Measurements from ENCODE around the gene TIAM2.
"Not testable (repeated sequence)": the region's sequence is repeated elsewhere in the genome, so short reads cannot be mapped to it uniquely, and the experiment has no call there.

The TIAM2 gene

DNA sequence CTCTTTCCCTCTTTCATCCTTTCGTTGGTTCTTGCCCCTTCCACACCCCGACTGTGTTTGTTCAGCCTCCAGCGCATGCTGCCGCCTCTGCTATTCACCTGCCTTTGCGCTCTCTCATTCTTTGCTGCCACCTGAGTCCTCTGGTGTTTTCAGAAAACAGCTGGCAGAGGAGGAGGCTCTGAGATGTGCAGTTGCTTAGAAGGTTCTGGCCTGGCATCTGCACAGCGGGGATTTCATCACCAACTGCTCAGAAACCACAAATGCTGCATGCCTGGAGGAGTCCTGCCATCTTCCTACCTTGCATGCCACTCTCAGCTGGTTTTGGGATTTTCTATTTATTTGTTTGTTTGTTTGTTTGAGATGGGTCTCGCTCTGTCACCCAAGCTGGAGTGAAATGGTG lies 229.5 kb downstream of the TIAM2 start:
- H3K4me3 ChIP-seq (ENCODE audit: low read depth in 1 of 2, low read length in 1 of 2) = peak overlapping the region; percentile 19 to 59
- no peaks in the 10 kb centered on the region for H3K36me3 ChIP-seq
- H3K9me3 ChIP-seq = no peaks in the 10 kb centered on the region
- H3K27me3 ChIP-seq = no peaks in the 10 kb centered on the region
- H3K4me1 ChIP-seq (ENCODE audit: control insufficient read depth in 1 of 2, insufficient read depth in 1 of 2, low read depth in 1 of 2, low read length in 1 of 2) = peaks cover 57 to 58% of the 10 kb centered on the region in 2 experiments
- TF ChIP-seq, protein P1, sequence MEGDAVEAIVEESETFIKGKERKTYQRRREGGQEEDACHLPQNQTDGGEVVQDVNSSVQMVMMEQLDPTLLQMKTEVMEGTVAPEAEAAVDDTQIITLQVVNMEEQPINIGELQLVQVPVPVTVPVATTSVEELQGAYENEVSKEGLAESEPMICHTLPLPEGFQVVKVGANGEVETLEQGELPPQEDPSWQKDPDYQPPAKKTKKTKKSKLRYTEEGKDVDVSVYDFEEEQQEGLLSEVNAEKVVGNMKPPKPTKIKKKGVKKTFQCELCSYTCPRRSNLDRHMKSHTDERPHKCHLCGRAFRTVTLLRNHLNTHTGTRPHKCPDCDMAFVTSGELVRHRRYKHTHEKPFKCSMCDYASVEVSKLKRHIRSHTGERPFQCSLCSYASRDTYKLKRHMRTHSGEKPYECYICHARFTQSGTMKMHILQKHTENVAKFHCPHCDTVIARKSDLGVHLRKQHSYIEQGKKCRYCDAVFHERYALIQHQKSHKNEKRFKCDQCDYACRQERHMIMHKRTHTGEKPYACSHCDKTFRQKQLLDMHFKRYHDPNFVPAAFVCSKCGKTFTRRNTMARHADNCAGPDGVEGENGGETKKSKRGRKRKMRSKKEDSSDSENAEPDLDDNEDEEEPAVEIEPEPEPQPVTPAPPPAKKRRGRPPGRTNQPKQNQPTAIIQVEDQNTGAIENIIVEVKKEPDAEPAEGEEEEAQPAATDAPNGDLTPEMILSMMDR (IDR thresholded peaks at IDR 0.05) = no peak
- H3K27ac ChIP-seq = peak overlapping the region; percentile 95

DNA sequence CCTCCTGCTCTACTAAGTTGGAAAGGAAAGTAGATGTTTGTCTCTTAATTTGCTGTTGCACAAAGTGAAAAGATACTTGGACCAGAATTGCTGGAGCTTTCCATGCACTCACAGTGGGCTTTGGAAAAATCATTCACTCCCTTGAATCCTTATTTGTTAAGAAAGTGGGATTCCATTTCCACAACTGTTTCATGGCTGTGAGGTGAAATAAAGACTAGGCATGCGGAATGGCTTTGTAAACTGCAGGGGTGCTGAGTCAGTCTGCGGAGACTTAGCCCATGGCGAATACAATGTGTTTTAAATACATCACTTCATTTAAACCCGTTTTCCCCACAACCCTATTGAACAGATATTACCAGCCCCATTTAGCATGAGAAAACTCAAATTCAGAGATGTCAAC lies 231.9 kb downstream of the TIAM2 start:
- no peaks in the 10 kb centered on the region for H3K27me3 ChIP-seq
- H3K9me3 ChIP-seq = no peaks in the 10 kb centered on the region
- H3K4me1 ChIP-seq (ENCODE audit: control insufficient read depth in 1 of 2, insufficient read depth in 1 of 2, low read depth in 1 of 2, low read length in 1 of 2) = peaks cover 34% of the 10 kb centered on the region in 2 experiments
- H3K36me3 ChIP-seq = no peaks in the 10 kb centered on the region
- TF ChIP-seq, protein P1 (IDR thresholded peaks at IDR 0.05) = no peak
- no peak overlapping the region for H3K4me3 ChIP-seq (ENCODE audit: low read depth in 1 of 2, low read length in 1 of 2)
- no peak overlapping the region for H3K27ac ChIP-seq

DNA sequence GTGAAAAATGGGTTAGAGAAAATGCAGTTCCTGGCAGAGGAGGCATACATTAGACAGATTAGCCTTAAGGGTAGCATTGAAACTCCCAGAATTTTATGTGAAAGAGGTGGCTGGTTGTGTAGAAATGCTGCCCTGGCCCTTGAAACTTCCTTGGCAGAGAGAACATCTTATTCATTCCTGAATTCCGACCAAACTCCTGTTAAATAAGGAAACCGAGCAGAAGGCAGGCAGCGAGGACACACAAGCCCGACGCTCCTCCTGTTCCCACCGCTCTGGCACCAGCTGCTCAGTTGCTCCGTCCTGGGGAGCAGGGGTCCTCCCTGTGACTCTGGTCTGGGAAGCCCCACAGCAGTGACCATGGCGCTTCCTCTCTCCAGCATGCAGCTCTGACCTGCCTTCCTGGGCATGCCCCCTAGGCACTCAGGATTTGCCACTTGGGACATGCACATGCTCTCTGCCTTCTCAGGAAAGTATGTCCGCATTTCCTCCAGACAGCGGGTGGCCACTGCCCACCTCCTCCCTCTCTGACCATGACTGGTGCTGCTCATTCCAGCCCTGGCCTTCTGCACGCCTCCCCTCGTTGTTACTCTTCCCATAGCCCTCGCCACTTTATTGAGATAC lies 233.5 kb downstream of the TIAM2 start:
- no peak overlapping the region for H3K4me3 ChIP-seq (ENCODE audit: low read depth in 1 of 2, low read length in 1 of 2)
- H3K4me1 ChIP-seq (ENCODE audit: control insufficient read depth in 1 of 2, insufficient read depth in 1 of 2, low read depth in 1 of 2, low read length in 1 of 2) = peaks cover 18% of the 10 kb centered on the region in 2 experiments
- TF ChIP-seq, protein P1 (IDR thresholded peaks at IDR 0.05) = no peak
- no peaks in the 10 kb centered on the region for H3K9me3 ChIP-seq
- H3K36me3 ChIP-seq = no peaks in the 10 kb centered on the region
- no peaks in the 10 kb centered on the region for H3K27me3 ChIP-seq
- H3K27ac ChIP-seq = no peak overlapping the region

DNA sequence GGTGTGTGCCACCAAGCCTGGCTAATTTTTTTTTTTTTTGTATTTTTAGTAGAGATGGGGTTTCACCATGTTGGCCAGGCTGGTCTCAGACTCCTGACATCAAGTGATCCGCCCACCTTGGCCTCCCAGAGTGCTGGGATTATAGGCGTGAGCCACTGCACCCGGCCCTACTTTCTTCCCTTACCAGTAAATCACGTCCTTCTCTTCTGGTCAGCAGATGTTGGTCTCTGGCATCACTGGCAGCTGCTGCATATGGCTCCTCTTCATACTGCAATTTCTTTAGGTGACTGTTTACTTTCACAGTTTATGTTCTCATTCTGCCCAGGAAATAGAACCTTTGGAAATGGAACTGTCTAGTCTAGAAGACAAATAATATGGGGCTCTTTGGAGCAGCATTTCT lies 235.9 kb downstream of the TIAM2 start:
- H3K4me1 ChIP-seq (ENCODE audit: control insufficient read depth in 1 of 2, insufficient read depth in 1 of 2, low read depth in 1 of 2, low read length in 1 of 2) = not testable (repeated sequence)

DNA sequence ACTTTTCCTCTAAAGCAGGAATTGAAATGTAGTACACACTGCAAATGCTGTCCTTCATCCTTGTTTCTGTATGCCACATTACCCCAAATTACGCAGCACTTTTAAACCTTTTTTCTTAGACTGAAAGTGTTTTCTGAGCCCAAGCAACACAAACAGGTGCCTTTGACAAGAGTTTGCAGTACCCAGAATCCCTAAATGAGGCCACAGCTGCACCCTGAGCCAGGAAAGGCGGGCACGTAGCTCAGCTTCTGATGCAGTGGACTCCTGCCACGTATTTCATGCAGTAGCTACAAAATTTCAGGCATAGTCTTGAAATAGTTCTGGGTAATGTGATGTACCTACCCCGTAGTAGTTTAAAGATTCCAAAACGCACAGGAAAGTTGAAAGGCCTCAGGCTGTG lies 237.7 kb downstream of the TIAM2 start:
- Histone ChIP-seq H3K4me1 (ENCODE audit: control insufficient read depth in 1 of 2, insufficient read depth in 1 of 2, low read depth in 1 of 2, low read length in 1 of 2) (no peaks in the 10 kb centered on the region), H3K27ac (no peak overlapping the region), H3K36me3 (no peaks in the 10 kb centered on the region), H3K27me3 (no peaks in the 10 kb centered on the region), H3K4me3 (ENCODE audit: low read depth in 1 of 2, low read length in 1 of 2) (no peak overlapping the region), H3K9me3 (no peaks in the 10 kb centered on the region)
- TF ChIP-seq, protein P1 (IDR thresholded peaks at IDR 0.05) = no peak

More for the DNA sequence above, 235.9 kb downstream of the TIAM2 start:
- not testable (repeated sequence) for H3K27ac ChIP-seq; H3K27me3 ChIP-seq; H3K4me3 ChIP-seq (ENCODE audit: low read depth in 1 of 2, low read length in 1 of 2); H3K36me3 ChIP-seq; H3K9me3 ChIP-seq

DNA sequence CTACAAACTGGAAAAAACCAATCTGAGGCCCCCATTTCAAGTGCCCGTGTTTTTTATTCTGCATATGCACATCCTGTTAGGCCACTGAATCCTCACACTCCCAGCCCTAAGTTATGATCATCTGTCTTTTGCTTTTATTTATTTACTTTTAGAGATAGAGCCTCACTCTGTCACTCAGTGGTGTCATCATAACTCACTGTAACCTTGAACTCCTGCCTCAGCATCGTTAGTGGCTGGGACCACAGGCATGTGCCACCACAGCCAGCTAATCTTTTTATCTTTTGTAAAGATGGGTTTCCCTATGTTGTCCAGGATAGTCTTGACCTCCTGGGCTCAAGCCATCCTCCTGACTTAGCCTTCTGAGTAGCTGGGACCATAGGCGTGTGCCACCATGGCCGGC lies 239.1 kb downstream of the TIAM2 start:
- Histone ChIP-seq H3K27me3 (no peaks in the 10 kb centered on the region), H3K27ac (no peak overlapping the region), H3K4me1 (ENCODE audit: control insufficient read depth in 1 of 2, insufficient read depth in 1 of 2, low read depth in 1 of 2, low read length in 1 of 2) (no peaks in the 10 kb centered on the region), H3K9me3 (no peaks in the 10 kb centered on the region), H3K36me3 (no peaks in the 10 kb centered on the region), H3K4me3 (ENCODE audit: low read depth in 1 of 2, low read length in 1 of 2) (no peak overlapping the region)
- TF ChIP-seq, protein P1 (IDR thresholded peaks at IDR 0.05) = no peak

All from neutrophil (primary cell).